Measurements from ENCODE around the gene TCF4.

Gene TCF4

DNA sequence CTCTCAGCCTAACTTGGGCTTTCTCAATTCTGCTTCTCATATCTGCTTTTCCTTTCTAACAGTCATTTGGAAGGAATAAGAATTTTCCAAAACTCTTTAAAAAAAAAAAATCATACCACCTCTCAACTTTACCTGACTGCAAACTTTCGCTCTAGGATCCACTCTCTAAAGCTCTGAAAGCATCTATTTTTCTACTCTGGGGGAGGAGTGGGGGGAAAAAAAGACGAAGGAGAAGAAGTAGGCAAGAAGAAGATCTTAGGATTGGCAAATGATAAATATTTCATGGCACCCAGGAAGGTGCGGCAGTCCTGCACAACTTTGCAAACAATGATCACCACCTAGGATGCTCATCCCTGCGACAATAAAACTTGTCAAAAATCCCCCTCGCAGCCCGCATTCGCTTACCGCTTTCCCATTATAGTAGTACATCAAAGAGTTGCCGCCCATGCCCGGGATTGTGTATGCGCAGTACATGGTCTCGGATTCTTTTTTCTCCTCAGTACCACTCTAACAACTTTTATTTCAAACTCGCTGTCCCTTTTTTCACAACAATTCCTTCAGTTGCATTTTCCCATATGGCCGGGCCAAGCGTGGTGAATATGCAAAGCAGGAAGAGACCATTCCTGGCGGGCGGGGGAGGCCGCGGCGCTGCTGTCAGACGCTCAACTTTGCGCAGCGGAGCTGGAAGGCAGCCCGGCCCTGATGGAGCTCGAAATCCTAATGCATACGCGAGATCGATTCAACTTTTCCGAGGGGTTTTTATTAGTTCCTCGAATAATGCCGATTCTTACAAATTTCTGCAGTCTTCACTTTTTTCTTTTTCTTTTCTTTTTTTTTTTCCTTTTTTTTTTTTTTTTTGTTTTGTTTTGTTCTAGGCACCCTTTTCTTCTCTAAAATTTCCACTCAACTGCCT, 266.5 kb downstream of the TCF4 start:
- DNase-seq (ENCODE audit: low read depth in 2 of 2), result peak in 1 of 2 experiments; percentile 28

GRCh38 chr18:55320424-55321264, 267.3 kb downstream of the TCF4 start:
- no peak for DNase-seq (ENCODE audit: low read depth in 2 of 2)

- DNase-seq (ENCODE audit: low read depth in 2 of 2), result no peak
Measured at GRCh38 chr18:55319459-55320193, 268.4 kb downstream of the TCF4 start.

DNA sequence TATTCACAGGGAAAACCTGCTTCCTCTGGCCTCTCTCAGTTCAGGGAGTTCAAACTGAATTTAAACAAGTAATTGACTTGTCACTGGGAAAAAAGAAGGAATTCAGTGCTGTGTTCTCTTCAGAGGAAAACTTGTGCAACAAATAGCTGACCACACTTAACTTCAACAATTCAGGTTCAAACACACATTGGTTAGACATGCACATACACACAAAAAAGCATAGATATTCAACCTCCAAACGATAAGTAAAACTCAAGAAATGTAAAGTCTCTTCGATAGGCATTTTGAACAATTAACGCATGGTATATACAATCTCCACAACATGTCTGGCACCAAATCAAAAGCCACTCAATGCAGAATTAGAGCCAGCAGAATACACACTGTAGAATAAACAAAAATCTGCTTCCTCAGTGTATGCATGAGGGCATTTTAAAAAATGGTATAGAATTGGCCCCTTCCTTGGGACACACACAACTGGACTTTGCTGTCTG, 269.0 kb downstream of the TCF4 start:
- no peak for DNase-seq (ENCODE audit: low read depth in 2 of 2)

GRCh38 chr18:55317864-55318263, 270.1 kb downstream of the TCF4 start:
- DNase-seq (ENCODE audit: low read depth in 2 of 2), result no peak

- no peak for DNase-seq (ENCODE audit: low read depth in 2 of 2)
Measured at GRCh38 chr18:55317324-55317723, 270.7 kb downstream of the TCF4 start.

DNA sequence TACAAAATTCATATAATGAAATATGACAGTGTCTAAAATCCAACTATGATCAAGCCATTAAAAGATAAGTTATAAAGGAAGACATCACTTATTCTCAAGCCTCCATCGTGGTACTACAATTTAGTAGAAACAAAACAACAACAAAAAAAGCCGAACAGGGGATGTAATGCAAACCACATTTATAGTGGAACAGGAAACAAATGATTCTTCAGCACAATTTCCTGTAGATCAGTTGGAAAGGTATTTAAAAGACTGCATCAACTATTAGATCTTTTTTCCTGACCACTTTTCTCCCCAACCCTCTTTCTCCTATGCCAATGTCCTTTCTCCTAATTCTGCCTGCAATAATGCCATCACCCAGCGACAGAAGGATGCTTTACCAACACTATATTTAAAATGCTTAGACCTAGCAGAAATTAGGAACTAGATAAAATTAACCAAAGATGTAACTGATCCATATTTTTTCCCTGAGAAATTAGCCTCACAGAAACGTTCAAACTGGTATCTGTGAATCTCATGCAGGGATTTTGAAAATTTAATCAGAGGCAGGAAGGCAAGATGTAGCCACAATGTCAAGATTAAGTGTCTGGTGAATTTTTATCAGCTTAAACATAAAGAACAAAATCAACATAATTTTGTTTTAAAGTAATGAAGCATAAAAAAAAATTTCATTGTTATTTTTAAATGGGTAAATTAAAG, 271.4 kb downstream of the TCF4 start:
- no peak for DNase-seq (ENCODE audit: low read depth in 2 of 2)

DNA sequence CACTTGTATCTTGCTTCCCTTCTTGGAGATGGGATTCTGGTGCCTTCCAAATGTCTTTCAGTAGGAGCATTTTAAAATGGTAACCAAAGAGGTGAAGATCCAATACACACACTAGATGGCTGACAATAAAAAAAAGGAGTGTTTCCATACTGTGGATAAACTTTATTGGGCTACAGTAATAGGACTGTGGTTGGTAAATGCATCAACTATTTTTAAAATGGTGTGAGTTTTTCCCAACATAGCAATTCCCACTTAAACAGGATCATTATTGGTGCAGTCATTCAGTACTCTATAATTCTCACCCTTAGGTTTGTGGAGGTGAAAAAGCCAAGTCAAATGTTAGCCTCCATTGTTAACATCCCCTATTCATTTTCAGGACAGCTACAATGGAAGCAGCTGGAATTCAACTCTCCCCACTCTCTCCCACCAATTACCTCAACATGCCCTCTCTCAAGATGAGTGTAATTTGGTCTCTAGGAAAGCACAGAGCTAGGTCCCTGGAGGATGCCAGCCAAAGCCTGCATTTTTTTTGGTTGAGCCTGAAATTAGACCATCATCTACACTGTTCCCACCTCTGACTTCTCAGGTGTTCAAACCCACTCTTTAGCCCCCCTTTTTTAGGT, 273.3 kb downstream of the TCF4 start:
- DNase-seq (ENCODE audit: low read depth in 2 of 2), result no peak

GRCh38 chr18:55314031-55314430, 274.0 kb downstream of the TCF4 start:
- DNase-seq (ENCODE audit: low read depth in 2 of 2), result no peak

- DNase-seq (ENCODE audit: low read depth in 2 of 2), result no peak
Measured at GRCh38 chr18:55310863-55311262, 277.1 kb downstream of the TCF4 start.

GRCh38 chr18:55310044-55310676, 277.8 kb downstream of the TCF4 start:
- DNase-seq (ENCODE audit: low read depth in 2 of 2), result no peak

- no peak for DNase-seq (ENCODE audit: low read depth in 2 of 2)
Measured at GRCh38 chr18:55309249-55309648, 278.7 kb downstream of the TCF4 start.

DNA sequence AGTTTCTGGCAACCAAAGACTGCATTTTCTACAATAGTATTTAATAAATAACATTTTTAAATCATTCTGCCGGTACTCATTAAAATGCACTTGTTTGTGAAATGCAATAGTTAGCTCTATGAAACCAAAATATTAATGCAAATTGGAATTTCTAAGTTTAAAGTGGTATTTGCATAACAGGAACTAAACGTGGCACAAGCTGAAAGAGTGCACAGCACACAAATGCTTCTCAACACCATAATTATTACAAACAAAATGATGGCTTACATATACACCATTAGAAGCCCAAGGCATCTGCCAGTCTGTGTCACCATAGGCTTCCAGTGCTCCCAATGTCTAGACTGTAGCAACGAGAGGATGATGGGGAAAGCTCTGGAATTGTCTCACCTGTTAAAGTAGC, 280.5 kb downstream of the TCF4 start:
- no peak for DNase-seq (ENCODE audit: low read depth in 2 of 2)

DNA sequence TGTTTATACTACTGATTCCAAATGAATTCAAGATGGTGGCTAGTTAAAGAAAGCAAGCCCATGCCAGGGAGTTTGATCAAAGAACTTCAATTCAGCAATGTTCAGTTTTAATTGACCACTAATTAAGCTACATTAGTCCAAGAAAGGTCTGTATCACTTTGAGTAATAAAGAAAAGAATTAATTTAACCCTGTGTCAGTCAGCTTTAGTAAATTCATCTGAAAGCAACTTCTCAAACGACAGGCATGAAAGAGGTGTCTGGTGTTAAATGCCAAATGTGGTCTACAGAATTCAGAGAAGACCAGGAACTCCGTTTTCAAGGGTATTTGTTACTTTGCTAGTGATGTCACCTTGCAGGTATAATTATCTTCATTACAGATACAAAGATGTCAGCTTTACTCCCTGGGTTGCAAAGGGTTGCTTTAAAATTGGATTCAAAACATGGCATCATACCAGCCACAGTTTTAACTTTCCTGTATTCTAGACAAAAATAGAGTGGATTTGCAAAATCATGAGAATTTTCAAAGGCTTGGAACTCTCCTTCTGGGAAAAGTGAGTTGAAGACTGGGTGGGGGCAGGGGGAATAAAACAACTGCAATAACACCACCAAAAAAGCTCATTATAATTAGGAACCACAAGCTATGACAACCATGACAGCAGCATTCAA, 281.5 kb downstream of the TCF4 start:
- no peak for DNase-seq (ENCODE audit: low read depth in 2 of 2)

DNA sequence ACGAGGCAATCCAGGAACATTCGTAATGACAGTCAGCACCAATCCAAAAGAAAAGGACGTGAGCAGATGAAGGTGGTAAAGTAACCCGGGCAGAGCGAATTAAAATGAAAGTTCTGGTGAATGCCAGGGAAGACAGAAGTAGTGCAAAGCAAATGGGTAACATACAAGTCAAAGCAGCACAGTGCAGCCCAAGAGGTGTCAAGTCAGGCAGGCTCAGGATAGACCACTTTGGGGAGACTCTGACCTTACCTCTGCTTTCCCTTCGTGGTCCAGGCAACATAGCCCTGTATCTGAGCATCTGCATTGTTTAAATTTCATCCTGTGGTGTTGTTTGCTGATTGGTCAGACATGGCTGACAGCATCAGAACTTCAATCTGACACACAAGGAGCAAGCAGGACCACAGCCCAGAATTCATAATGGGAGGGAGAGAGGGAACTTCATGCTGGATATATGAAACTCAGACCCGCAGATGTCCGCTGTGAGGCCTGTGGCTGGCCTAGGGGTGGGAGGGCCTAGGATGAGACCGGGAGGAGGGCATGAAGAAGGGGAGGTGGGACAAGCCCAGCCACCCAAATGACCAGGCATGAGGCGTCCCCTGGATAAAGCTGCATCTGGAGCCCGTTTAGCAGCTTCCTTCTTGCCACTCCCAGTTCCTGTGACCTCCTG, 285.7 kb downstream of the TCF4 start:
- DNase-seq (ENCODE audit: low read depth in 2 of 2), result no peak

GRCh38 chr18:55301824-55302166, 286.2 kb downstream of the TCF4 start:
- DNase-seq (ENCODE audit: low read depth in 2 of 2), result no peak

DNA sequence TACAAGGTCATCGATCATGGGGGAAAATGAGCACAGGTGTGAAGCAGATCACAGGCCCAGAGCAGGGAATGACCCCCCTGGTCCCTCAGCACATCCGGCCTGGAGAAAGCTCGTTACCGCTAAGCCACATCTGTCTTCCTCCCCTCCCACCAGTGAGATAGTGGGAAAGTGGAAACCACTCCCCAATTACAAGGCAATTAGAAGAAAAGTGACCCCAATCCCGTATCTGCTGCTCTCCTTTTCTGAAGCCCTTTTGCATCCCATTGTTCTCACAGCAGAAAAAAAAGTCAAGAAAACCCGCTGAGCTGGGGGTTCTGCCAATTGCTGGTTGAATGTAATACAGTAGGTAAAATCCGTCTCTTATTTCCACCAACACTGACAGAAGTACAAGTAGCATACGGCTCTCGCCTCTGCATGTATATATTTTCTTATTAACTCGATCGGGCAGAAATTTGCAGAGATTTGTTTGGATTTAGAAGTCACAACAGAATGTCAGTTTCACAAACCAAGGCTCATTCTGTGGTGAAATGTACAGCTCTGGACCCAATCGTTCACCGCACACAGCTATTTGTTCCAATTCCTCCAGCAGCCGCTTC, 287.0 kb downstream of the TCF4 start:
- DNase-seq (ENCODE audit: low read depth in 2 of 2), result no peak

- no peak for DNase-seq (ENCODE audit: low read depth in 2 of 2)
Measured at GRCh38 chr18:55300421-55300935, 287.5 kb downstream of the TCF4 start.

GRCh38 chr18:55296778-55297177, 291.2 kb downstream of the TCF4 start:
- no peak for DNase-seq (ENCODE audit: low read depth in 2 of 2)

Data from stimulated activated CD4-positive, alpha-beta T cell treated with anti-CD3 and anti-CD28 coated beads, Interleukin-12 subunit alpha, Interleukin-12 subunit beta, amount 100 ng/mL, for 24 hours (primary cell).